Vagina (tissue), 2 donors: ENCODE results near the gene DCAF12.

Experiments used
- CTCF ChIP-seq, 3 experiments: fragments of 450-650 bp in 2 of 3; fragments of 200-600 bp in 1 of 3; sonication (generic) in 1 of 3; IDR thresholded peaks; one replicate each; pipeline ENCODE4 v1.5.1; 2017 to 2019; ENCODE audit warnings: antibody characterized with exemption in 3 of 3, mild to moderate bottlenecking in 2 of 3, moderate library complexity in 2 of 3
- POLR2A ChIP-seq, 2 donors: fragments of 450-650 bp; IDR thresholded peaks; one replicate each; pipeline ENCODE4 v1.6.1; 2017; ENCODE audit warnings: antibody characterized with exemption in 2 of 2, mild to moderate bottlenecking in 2 of 2, moderate library complexity in 2 of 2

GRCh38 chr9:34079181-34079580, 47.3 kb downstream of the DCAF12 start:
- TF ChIP-seq CTCF (IDR thresholded peaks at IDR 0.05) (no peak), POLR2A (IDR thresholded peaks at IDR 0.05) (no peak)
